Prostate gland (tissue), 2 donors: Measurements from ENCODE around the gene CYP46A1. TPM values are rescaled to one million over a fixed set of nuclear protein-coding genes. Genes with fewer than 3 reads are reported as not detected.

Experiments
- DNase-seq: peaks from one replicate; pipeline ENCODE4 v3.0.0-alpha.2; 2019; ENCODE audit warnings: low spot score
- H3K27ac ChIP-seq, 2 donors: fragments of 200-600 bp; sonication (generic); 2 replicates each; pipeline ENCODE4 v1.5.1; 2017 to 2019
- H3K27me3 ChIP-seq: fragments of 200-600 bp; sonication (generic); replicated peaks from 2 replicates; pipeline ENCODE4 v1.5.1; 2019; ENCODE audit not compliant: insufficient read depth
- H3K36me3 ChIP-seq, 2 donors: fragments of 200-600 bp; sonication (generic); 1 replicate in 1 of 2; 2 replicates in 1 of 2; pipeline versions ENCODE4 v1.5.1 to v1.8.1; 2017 to 2019
- H3K4me1 ChIP-seq: fragments of 200-600 bp; sonication (generic); replicated peaks from 2 replicates; pipeline ENCODE4 v1.5.1; 2019
- H3K4me3 ChIP-seq, 2 donors: fragments of 200-600 bp; sonication (generic); 2 replicates each; pipeline ENCODE4 v1.5.1; 2017 to 2019
- H3K9me3 ChIP-seq: fragments of 200-600 bp; sonication (generic); 2 replicates; pipeline ENCODE4 v1.5.1; 2017
- POLR2A ChIP-seq: fragments of 450-650 bp; IDR thresholded peaks from one replicate; pipeline ENCODE4 v1.6.1; 2016; ENCODE audit warnings: antibody characterized with exemption, mild to moderate bottlenecking
- POLR2AphosphoS5 ChIP-seq: sonication (generic); formaldehyde crosslinking; IDR thresholded peaks from one replicate; pipeline ENCODE4 v1.6.1; 2017; ENCODE audit warnings: antibody characterized with exemption
- WGBS: methylation state at CpG from one replicate; pipeline ENCODE4 v1.1.5; 2018; 5-methylcytosine and 5-hydroxymethylcytosine counted together
- intact Hi-C: fragments of 100-400 bp; cut with DNase I; formaldehyde crosslinking; loops from one replicate; pipeline ENCODE4 v1.14.2; 2022
- total RNA-seq, 2 donors: library from RNA; depleted of rRNA; stranded (reverse); fragments of >200 nt; gene quantifications; one replicate each; pipeline ENCODE4 v1.1.0, GENCODE V29; 2016
- TF ChIP-seq, protein P1 (sequence below), 4 experiments: fragments of 200-600 bp in 2 of 4; fragments of 450-650 bp in 2 of 4; sonication (generic) in 2 of 4; IDR thresholded peaks; 1 replicate in 3 of 4; 2 replicates in 1 of 4; pipeline ENCODE4 v1.5.1; 2016 to 2019; ENCODE audit warnings: antibody characterized with exemption in 4 of 4, mild to moderate bottlenecking in 2 of 4, moderate library complexity in 2 of 4

CYP46A1 gene
- total RNA-seq, 2 donors from 2014 or later, result 0.46 to 6.5 TPM

DNA sequence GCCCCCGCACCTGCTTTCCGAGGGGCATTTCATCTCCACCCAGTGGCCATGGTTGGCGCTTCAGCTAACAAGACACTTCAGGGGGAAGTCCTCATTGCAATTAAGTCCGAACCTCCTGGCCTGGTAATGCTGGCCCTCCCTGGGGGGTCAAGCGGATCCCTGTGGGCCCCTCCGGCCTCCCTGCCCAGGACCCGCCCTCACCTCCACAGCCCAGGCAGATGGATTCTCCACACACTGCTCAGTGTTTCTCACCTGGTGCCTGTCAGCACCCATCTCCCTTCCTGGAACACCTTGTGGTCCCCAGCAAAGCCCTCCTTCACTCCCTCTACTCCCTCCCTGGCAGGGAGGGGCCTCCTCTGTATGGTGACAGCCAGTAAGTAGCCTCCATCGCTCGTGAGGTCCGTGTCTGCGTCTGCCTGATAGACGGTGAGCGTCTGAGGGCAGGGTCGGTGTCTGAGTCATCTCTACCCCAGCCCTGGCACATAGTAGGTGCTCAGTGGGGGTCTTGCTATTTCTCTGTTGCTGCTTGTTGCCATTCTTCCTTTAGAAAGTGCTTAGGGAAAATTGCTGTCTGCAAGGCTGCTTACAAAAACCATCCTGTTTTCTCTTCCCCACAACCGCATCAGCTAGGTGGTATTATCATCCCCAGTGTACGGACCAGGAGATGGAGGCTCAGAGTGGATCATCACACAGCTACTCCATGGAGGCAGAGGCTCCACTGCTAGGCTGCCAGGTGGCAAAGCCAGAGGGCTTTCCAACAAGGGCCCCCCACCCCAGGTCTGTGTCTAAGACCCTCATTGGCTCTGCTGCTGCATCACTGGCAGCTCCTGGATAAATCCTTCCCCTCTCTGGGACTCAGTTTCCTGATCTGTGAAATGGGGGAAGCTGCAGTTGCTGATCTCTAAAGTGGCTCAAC is 69.4 kb downstream of the CYP46A1 start:
- H3K36me3 ChIP-seq, result no peaks in the 10 kb centered on the region
- intact Hi-C loops, result no loop called here
- TF ChIP-seq POLR2A (no peak), POLR2AphosphoS5 (no peak)
- TF ChIP-seq, protein P1, sequence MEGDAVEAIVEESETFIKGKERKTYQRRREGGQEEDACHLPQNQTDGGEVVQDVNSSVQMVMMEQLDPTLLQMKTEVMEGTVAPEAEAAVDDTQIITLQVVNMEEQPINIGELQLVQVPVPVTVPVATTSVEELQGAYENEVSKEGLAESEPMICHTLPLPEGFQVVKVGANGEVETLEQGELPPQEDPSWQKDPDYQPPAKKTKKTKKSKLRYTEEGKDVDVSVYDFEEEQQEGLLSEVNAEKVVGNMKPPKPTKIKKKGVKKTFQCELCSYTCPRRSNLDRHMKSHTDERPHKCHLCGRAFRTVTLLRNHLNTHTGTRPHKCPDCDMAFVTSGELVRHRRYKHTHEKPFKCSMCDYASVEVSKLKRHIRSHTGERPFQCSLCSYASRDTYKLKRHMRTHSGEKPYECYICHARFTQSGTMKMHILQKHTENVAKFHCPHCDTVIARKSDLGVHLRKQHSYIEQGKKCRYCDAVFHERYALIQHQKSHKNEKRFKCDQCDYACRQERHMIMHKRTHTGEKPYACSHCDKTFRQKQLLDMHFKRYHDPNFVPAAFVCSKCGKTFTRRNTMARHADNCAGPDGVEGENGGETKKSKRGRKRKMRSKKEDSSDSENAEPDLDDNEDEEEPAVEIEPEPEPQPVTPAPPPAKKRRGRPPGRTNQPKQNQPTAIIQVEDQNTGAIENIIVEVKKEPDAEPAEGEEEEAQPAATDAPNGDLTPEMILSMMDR (IDR thresholded peaks at IDR 0.05), result no peak
- 63% methylated on average over 16 of the region's 16 CpGs for WGBS
- H3K4me3 ChIP-seq, result no peak overlapping the region
- no peaks in the 10 kb centered on the region for H3K4me1 ChIP-seq
- peak overlapping the region in 1 of 2 donors; percentile 0 for H3K27ac ChIP-seq
- no peak for DNase-seq
- no peaks in the 10 kb centered on the region for H3K27me3 ChIP-seq
- H3K9me3 ChIP-seq, result no peaks in the 10 kb centered on the region

DNA sequence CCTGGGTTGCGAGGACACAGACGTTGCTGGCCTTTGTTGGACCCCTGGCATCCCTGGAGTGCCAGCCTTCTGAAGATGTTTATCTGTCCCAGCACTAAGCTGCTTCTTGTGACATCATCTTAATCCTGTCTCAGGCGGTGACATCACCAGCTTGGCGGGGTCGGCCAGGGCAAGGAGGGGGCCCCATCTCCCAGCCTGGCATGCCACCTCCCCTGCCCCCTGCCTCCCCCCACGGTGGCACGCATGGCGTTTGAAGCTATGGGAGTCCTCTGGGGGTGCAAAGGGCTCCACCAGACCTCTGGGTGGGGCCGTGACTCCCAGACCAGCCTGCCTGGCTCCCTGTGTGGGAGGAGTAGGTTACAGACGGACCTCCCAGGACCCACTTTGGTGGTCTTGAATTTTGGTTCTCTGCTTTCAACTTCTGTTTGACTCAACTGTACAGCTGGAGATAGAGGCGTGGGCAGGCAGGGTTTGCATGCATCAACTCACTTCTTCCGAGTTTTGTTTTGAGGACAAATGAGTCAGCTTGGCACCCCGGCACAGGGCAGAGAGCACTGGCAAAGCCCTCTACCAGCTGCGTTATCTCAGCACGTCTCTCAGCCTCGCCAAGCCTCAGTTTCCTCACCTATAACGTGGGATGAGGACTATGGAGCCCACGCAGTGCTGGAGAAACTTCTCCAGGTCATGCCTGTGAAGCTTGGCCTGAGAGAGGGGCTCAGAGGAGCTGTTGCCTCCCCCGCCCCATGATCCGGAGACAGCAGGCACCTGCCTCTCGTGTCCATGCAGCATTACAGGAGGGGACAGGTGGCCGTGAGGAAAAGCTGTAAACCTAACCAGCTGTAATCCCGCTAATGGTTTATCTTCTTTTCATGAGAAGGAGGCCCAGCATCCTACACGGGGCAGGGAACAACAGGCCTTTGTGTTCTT is 70.3 kb downstream of the CYP46A1 start:
- WGBS, result 71% methylated on average over 23 of the region's 24 CpGs
- no peak overlapping the region for H3K4me3 ChIP-seq

DNA sequence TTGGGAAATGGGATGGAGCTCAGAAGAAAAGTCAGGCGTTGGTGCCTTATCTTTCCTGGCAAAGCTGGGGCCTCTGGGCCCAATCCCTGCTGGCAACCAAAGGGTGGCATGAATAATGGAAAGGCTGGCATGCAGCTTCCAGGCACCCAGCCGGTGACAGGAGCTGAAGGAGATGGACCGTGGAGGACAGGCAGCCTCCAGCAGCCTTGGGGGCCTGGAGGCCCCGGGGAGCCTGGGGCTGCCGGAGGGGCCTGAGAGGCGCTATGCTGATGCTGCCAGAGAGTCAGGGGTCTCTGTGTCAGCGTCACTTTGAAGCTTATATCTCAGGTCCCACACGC is 70.9 kb downstream of the CYP46A1 start:
- no peaks in the 10 kb centered on the region for H3K4me1 ChIP-seq
- H3K4me3 ChIP-seq, result no peak overlapping the region
- no peak for DNase-seq
- 69% methylated on average over 8 of the region's 8 CpGs for WGBS
- intact Hi-C loops, result loop anchor here (5.0 kb wide), 1 partner anchor 37 kb away; the partner anchor contains the start of gene EML1
- H3K27me3 ChIP-seq, result no peaks in the 10 kb centered on the region
- TF ChIP-seq POLR2AphosphoS5 (no peak), POLR2A (no peak)
- TF ChIP-seq, protein P1 (IDR thresholded peaks at IDR 0.05), result no peak
- H3K9me3 ChIP-seq, result no peaks in the 10 kb centered on the region
- no peak overlapping the region for H3K27ac ChIP-seq
- H3K36me3 ChIP-seq, result no peaks in the 10 kb centered on the region

More for the DNA sequence above, 70.3 kb downstream of the CYP46A1 start:
- TF ChIP-seq POLR2A (no peak), POLR2AphosphoS5 (no peak)
- TF ChIP-seq, protein P1 (IDR thresholded peaks at IDR 0.05), result no peak
- Histone ChIP-seq H3K9me3 (no peaks in the 10 kb centered on the region), H3K4me1 (no peaks in the 10 kb centered on the region), H3K27me3 (no peaks in the 10 kb centered on the region), H3K27ac (no peak overlapping the region), H3K36me3 (no peaks in the 10 kb centered on the region)
- intact Hi-C loops, result loop anchor here (5.0 kb wide), 1 partner anchor 38 kb away; the partner anchor contains the start of gene EML1
- no peak for DNase-seq

DNA sequence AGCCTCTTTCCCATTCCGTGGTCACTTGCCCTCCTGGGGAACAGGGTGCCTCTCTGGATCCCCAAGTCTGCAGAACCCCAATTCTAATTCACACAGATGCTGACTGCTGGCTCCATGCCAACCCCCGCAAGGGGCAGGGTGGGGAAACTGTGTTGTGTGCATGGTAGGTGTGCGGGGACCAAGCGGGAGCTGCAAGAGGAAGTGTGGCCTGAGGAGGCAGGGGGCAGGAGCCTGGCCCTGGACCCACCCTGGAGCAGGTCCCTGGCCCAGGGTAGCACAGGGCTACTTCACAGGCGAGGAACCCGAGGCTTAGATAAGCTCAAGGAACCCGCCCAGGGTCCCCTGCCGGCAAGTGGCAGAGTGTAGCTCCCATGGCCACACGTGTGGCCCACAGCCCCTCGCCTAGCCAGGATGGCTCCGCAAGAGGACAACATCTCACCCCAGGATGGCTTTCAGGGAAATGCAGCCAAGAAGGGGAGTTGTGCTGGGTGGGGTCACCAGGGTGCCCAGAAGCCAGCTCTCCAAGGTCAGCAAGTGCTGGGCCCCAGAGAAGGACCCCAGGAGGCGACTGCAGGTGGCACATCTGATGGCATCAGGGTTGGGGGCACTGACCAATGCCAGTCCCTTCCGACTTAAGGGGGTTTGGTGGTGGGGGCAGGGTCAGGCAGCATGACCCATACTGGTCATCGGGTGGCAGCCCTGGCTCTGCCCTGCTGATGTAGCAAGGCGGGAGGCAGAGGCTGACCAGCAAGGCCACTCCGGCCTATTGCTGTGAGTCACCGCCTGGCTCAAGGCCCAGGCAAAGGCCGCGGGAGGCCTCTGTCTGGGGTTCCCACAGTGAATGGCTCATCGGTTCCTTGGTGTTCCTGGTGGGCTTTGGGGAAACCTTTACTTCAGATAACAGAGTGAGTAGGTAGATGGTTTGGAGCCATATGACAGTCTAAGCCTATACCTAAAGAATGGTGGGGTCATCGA is 71.8 kb downstream of the CYP46A1 start:
- DNase-seq, result no peak
- TF ChIP-seq POLR2A (no peak), POLR2AphosphoS5 (no peak)
- TF ChIP-seq, protein P1 (IDR thresholded peaks at IDR 0.05), result no peak
- H3K4me1 ChIP-seq, result no peaks in the 10 kb centered on the region
- WGBS, result 71% methylated on average over 21 of the region's 21 CpGs
- H3K4me3 ChIP-seq, result no peak overlapping the region
- intact Hi-C loops, result loop anchor here (5.0 kb wide), 1 partner anchor 36 kb away; the partner anchor contains the start of gene EML1
- H3K36me3 ChIP-seq, result no peaks in the 10 kb centered on the region
- no peaks in the 10 kb centered on the region for H3K27me3 ChIP-seq
- no peaks in the 10 kb centered on the region for H3K9me3 ChIP-seq
- H3K27ac ChIP-seq, result no peak overlapping the region
